NCI-H2107 (cell line): ENCODE measurements around the gene UGGT1.
A peak's percentile ranks its signal among the peaks of the same experiment; 100 is the strongest.

Experiments
- DNase-seq: peaks from one replicate; lab custom pipeline; 2025; lab: John Stamatoyannopoulos, UW

Gene UGGT1

GRCh38 chr2:128228894-128229293, 137.9 kb downstream of the UGGT1 start:
- DNase-seq = no peak

- peak; percentile 77 for DNase-seq
These were observed 142.2 kb downstream of the UGGT1 start for GRCh38 chr2:128232965-128233789.

- no peak for DNase-seq
These were observed 142.9 kb downstream of the UGGT1 start for GRCh38 chr2:128233790-128234395.

GRCh38 chr2:128234613-128235012, 143.6 kb downstream of the UGGT1 start:
- no peak for DNase-seq

- DNase-seq = no peak
These were observed 144.6 kb downstream of the UGGT1 start for GRCh38 chr2:128235581-128235980.

GRCh38 chr2:128236491-128237035, 145.6 kb downstream of the UGGT1 start:
- DNase-seq = no peak

GRCh38 chr2:128237081-128237534, 146.1 kb downstream of the UGGT1 start:
- no peak for DNase-seq

GRCh38 chr2:128237911-128238697, 147.1 kb downstream of the UGGT1 start:
- DNase-seq = no peak

- DNase-seq = no peak
These were observed 150.9 kb downstream of the UGGT1 start for GRCh38 chr2:128241896-128242295.
